ENCODE results near the gene SBNO2. TPM values are rescaled to one million over a fixed set of nuclear protein-coding genes. Genes with fewer than 3 reads are reported as not detected.
A peak's percentile ranks its signal among the peaks of the same experiment; 100 is the strongest.

The SBNO2 gene
- total and polyA plus RNA-seq, 8 donors: 16.3 to 74.7 (median 42.7) TPM

DNA sequence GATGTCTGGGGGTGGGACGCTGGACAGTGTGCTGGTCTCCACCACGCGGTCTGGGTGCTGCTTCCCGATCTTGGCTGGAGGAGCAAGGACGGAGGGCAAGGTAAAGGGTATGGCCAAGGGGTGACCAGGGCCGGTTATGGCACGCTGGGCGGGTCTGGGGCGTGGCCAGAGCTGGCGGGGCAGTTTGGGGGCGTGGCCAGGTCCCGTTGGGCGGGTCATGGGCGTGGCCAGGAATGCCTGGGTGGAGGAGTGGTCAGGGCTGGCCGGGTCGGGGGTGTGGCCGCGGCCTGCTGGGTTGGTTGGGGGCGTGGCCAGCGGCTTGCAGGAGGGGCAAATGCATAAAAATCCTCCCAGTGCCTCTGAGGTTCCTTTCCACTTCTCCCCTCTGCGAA lies 51.1 kb downstream of the SBNO2 start:
- TF ChIP-seq POLR2AphosphoS5 (IDR thresholded peaks at IDR 0.05): peak in 1 of 3 donors; percentile 53
- TF ChIP-seq EP300 (IDR thresholded peaks at IDR 0.05): no peak
- Histone ChIP-seq H3K36me3 (peaks cover 87 to 100% (median 100%) of the 10 kb centered on the region in 4 donors), H3K4me1 (peaks cover 0 to 48% (median 25%) of the 10 kb centered on the region in 4 donors), H3K27ac (peak overlapping the region in 2 of 5 donors; percentile 26 to 55), H3K4me3 (peak overlapping the region in 1 of 4 donors; percentile 13), H3K27me3 (no peaks in the 10 kb centered on the region), H3K9me3 (no peaks in the 10 kb centered on the region)
- intact Hi-C loops (cut with DNase I; ENCODE audit: low total_unique reads): no loop called here
- 49 to 59% (median 52%) methylated on average over 18 to 21 of the region's 21 CpGs for WGBS, 5 donors
- peak; percentile 73 to 80 for DNase-seq

- H3K4me1 ChIP-seq: peaks cover 0 to 41% (median 22%) of the 10 kb centered on the region in 4 donors
- H3K27me3 ChIP-seq: no peaks in the 10 kb centered on the region
- H3K4me3 ChIP-seq: peak overlapping the region in 1 of 4 donors; percentile 13
- peak overlapping the region in 2 of 5 donors; percentile 26 to 55 for H3K27ac ChIP-seq
- DNase-seq: no peak
- intact Hi-C loops (cut with DNase I; ENCODE audit: low total_unique reads): no loop called here
- peaks cover 90 to 100% (median 100%) of the 10 kb centered on the region in 4 donors for H3K36me3 ChIP-seq
- 95 to 96% (median 96%) methylated on average over 42 to 63 of the region's 63 CpGs for WGBS, 5 donors
- no peak for TF ChIP-seq EP300 (IDR thresholded peaks at IDR 0.05)
- TF ChIP-seq POLR2A (IDR thresholded peaks at IDR 0.05): no peak
- TF ChIP-seq, protein P1, sequence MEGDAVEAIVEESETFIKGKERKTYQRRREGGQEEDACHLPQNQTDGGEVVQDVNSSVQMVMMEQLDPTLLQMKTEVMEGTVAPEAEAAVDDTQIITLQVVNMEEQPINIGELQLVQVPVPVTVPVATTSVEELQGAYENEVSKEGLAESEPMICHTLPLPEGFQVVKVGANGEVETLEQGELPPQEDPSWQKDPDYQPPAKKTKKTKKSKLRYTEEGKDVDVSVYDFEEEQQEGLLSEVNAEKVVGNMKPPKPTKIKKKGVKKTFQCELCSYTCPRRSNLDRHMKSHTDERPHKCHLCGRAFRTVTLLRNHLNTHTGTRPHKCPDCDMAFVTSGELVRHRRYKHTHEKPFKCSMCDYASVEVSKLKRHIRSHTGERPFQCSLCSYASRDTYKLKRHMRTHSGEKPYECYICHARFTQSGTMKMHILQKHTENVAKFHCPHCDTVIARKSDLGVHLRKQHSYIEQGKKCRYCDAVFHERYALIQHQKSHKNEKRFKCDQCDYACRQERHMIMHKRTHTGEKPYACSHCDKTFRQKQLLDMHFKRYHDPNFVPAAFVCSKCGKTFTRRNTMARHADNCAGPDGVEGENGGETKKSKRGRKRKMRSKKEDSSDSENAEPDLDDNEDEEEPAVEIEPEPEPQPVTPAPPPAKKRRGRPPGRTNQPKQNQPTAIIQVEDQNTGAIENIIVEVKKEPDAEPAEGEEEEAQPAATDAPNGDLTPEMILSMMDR (IDR thresholded peaks at IDR 0.05): no peak
- no peak for TF ChIP-seq POLR2AphosphoS5 (IDR thresholded peaks at IDR 0.05)
- no peaks in the 10 kb centered on the region for H3K9me3 ChIP-seq
Measured at GRCh38 chr19:1122021-1122971, 51.8 kb downstream of the SBNO2 start.

- no peak overlapping the region for H3K27ac ChIP-seq
- H3K36me3 ChIP-seq: peaks cover 90 to 100% (median 100%) of the 10 kb centered on the region in 4 donors
- H3K4me1 ChIP-seq: peaks cover 0 to 32% (median 18%) of the 10 kb centered on the region in 4 donors
- 87 to 98% (median 96%) methylated on average over 3 to 10 of the region's 10 CpGs for WGBS, 5 donors
- no peak for DNase-seq
- intact Hi-C loops (cut with DNase I; ENCODE audit: low total_unique reads): no loop called here
- H3K4me3 ChIP-seq: no peak overlapping the region
- H3K27me3 ChIP-seq: no peaks in the 10 kb centered on the region
- no peaks in the 10 kb centered on the region for H3K9me3 ChIP-seq
- TF ChIP-seq EP300 (IDR thresholded peaks at IDR 0.05): no peak
- no peak for TF ChIP-seq POLR2AphosphoS5 (IDR thresholded peaks at IDR 0.05)
- TF ChIP-seq, protein P1 (IDR thresholded peaks at IDR 0.05): no peak
- TF ChIP-seq POLR2A (IDR thresholded peaks at IDR 0.05): no peak
Measured at GRCh38 chr19:1121395-1121794, 52.7 kb downstream of the SBNO2 start.

DNA sequence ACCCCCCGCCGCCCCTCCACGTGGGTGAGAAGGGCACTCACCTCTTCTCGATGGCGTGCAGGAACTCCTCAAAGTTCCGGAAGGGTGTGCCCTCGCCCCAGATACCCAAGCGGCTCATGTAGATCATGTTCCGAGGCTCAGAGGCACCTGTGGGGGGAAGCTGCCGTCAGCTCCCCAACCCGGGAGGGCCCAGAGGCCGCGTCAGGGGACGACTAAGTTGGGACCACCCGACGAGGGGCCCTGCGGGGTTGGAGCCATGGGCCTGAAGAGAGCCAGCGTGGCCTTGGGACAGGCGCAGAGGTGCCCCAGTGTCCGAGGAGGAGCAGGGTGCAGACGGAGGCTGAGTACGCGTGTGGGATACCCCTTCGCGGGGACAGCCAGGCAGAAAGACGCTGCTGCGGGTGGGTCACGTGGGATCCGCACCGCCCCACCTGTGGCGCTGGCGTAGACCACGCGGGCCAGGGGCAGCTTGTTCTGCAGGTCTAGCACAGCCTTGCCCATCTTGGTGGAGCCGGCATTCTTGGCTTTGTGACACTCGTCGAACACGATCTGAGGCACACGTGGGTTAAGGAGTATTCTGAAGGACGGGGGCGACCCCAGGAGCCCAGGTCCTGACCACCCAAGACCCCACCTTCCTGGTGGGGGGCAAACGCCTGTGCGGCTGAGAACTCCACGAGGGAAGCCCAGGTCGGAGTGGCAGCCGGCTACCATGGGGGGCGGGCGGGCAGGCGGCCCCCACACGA lies 54.4 kb downstream of the SBNO2 start:
- TF ChIP-seq POLR2AphosphoS5 (IDR thresholded peaks at IDR 0.05) (peak in 1 of 3 donors; percentile 13), EP300 (IDR thresholded peaks at IDR 0.05) (no peak)

GRCh38 chr19:1118999-1119398 lies 55.1 kb downstream of the SBNO2 start:
- intact Hi-C loops (cut with DNase I; ENCODE audit: low total_unique reads): no loop called here
- Histone ChIP-seq H3K9me3 (no peaks in the 10 kb centered on the region), H3K4me3 (no peak overlapping the region), H3K27ac (no peak overlapping the region), H3K4me1 (peaks cover under 1 to 21% (median 16%) of the 10 kb centered on the region in 4 donors), H3K27me3 (no peaks in the 10 kb centered on the region), H3K36me3 (peaks cover 93 to 100% (median 100%) of the 10 kb centered on the region in 4 donors)
- 93 to 96% (median 96%) methylated on average over 30 to 34 of the region's 34 CpGs for WGBS, 5 donors
- no peak for DNase-seq
- peak in 1 of 3 donors; percentile 47 for TF ChIP-seq POLR2AphosphoS5 (IDR thresholded peaks at IDR 0.05)
- no peak for TF ChIP-seq EP300 (IDR thresholded peaks at IDR 0.05)

More for the DNA sequence above, 54.4 kb downstream of the SBNO2 start:
- Histone ChIP-seq H3K9me3 (no peaks in the 10 kb centered on the region), H3K27ac (no peak overlapping the region), H3K36me3 (peaks cover 93 to 100% (median 100%) of the 10 kb centered on the region in 4 donors), H3K4me3 (no peak overlapping the region), H3K4me1 (peaks cover 0 to 21% (median 16%) of the 10 kb centered on the region in 4 donors), H3K27me3 (no peaks in the 10 kb centered on the region)
- no peak for DNase-seq
- intact Hi-C loops (cut with DNase I; ENCODE audit: low total_unique reads): no loop called here
- 92 to 94% (median 94%) methylated on average over 23 to 50 of the region's 50 CpGs for WGBS, 5 donors

Data from stomach (tissue), 9 donors.